Fibroblast of the conjunctiva (primary cell): ENCODE data around the gene TULP3.

Experiments
- DNase-seq: peaks from one replicate; pipeline ENCODE4 v3.0.0-alpha.2; 2010; ENCODE audit warnings: low read depth

TULP3 gene

DNA sequence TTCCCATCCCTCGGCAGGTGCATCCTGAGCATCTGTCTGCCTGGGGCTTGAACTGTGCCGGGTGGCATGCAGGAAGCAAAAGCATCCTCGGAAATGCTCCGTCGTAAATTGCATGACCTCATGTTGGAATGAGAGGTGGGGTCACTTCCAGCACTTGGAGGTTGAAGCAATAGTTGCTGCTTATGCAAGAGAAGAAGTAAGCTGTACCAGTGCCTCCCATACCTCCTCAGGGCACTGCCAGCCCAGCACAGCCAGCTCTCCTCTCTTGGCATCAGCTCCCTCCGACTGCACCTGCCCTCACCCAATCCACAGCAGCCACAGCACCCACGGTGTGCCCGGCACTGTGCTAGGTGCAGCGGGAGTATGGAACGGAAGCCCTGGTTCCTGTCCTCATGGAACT lies 80.1 kb downstream of the TULP3 start:
- DNase-seq: no peak

DNA sequence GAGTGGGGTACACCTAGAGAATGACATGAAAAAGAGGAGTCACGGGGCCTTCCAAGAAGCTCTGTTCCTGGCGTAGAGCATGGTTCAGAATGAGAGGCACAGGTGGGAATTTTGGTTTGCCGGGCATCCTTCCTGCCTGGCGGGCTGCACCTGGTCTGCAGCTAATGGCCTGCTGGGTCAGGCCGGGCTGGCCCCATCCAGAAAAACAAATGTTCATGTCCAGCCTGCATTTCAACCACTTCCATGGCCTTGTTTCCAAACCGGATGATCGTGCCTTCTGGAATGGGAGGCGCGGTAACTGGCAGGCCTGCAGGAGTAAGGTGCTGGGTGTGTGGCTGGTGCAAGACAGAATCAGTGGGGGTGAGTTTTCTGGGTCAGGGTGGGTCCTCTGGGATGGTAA lies 82.9 kb downstream of the TULP3 start:
- DNase-seq: no peak

DNA sequence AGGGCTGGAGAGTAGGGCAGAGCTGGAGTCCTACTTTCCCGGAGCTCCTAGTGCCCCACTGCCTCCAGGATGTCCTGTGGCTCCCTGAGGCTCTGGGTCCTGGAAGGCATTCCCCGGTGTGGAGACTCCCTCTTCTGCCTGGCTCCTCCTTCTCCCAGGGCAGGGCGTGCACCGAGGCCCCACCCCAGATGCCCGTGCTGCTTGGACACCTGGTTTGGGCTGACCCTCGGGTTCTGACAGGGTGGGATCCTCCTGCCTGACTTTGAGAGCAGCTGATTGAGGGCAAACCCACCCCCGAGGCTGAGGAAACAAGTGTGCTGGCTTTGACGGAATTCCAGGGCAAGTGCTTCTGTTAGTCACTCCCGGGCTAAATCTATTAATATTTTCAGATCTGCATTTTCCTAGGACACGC lies 83.9 kb downstream of the TULP3 start:
- no peak for DNase-seq

DNA sequence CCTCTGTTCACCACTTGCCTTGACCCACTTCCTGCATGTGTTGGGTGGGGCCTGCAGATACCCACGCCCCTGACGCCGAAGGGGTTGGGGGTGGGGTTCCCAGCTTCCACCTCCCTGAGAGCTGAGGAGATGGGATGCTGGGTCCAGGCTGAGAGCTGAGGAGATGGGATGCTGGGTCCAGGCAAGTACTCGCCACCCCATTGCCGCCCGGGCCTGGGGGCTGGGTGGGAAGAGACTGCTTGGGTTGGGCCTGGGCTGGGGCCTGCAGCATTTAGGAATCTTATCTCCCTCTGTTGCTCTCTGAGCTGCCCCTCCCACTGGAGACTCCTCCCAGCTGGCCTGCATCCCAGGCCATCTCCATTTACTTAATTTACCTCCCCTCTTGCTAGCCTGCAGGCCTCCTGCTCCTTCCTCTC lies 85.9 kb downstream of the TULP3 start:
- no peak for DNase-seq

DNA sequence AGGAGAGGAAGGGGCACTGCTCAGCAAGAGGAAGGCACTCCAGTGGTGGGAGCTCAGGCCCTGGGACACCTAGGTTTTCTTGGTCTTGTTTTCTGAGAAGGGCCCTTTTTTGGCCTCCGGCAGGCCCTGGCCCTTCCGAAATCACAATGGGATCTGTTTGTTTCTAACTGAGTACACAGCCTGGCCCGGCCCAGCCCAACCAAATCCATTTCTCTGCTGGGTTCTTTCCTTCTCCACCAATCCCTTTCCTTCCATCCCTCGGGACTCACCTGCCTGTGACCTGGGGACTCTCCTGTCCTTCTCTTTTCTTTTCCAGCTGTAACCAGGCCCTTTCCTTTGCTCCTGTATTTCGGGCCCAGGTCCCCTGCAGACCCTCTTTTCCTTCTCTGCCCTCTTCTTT lies 87.1 kb downstream of the TULP3 start:
- DNase-seq: no peak

- DNase-seq: no peak
Measured at GRCh38 chr12:2979806-2980205, 89.1 kb downstream of the TULP3 start.

GRCh38 chr12:2980630-2981029 lies 89.9 kb downstream of the TULP3 start:
- no peak for DNase-seq

- no peak for DNase-seq
Measured at GRCh38 chr12:2982361-2982760, 91.7 kb downstream of the TULP3 start.

DNA sequence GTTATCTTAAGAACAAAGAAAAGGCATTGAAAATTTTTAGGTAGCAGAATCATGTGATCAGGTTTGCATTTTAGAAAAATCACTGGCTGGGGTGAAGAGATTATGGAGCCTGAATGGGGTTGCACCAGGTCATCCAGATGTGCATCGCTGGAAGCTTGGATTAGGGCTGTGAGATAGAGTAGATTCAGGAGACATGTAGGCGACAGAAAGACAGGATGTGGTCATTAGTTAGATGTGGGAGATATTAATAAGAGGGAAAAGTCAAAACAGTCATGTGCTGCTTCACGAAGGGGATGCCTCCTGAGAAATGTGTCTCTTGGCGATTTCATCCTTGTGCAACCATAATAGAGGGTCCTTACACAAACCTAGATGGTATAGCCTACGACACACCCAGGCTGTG lies 93.6 kb downstream of the TULP3 start:
- no peak for DNase-seq

DNA sequence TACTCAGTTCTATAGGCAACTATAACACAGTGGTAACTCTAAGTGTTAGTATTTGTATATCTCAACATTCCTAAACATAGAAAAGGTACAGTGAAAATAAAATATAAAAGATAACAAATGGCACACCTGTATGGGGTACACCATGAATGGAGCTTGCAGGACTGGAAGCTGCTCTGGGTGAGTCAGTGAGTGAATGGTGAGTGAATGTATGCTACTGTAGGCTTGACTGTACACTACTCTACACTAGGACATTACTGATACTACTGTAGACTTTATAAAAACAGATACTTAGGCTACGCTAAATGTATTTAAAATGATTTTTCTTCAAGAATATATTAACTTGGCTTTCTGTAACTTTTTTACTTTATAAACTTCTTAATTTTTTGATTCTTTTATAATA lies 94.0 kb downstream of the TULP3 start:
- DNase-seq: no peak

DNA sequence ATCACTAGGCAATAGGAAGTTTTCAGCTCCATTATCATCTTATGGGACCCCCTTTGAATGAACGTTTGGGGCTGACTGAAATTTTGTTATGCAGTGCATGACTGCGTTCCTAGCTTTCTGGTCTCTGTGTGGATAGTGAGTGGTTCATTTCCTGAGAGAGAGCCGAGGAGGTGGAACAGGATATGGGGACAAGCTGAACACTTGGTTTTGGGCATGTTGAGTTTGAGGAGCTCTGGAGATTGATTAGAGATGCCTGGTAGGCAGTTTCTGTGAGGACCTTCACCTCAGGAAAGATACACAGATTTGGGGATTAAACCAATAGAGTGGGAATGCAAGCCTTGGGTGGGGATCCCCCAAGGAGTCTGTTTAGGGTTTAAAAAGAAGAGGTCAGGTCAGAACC lies 96.2 kb downstream of the TULP3 start:
- DNase-seq: no peak

GRCh38 chr12:2988494-2988893 lies 97.8 kb downstream of the TULP3 start:
- no peak for DNase-seq
